SK-N-SH (cell line): ENCODE results near the gene UBE2K. TPM values are rescaled to one million over a fixed set of nuclear protein-coding genes. Genes with fewer than 3 reads are reported as not detected.

ENCODE experiments used
- CTCF ChIA-PET: fragments of 300-600, 350-600 bp; formaldehyde crosslinking; extraction: SDS; loops from one replicate; lab custom pipeline; 2021; lab: Yijun Ruan, JAX
- POLR2A ChIA-PET: fragments of 350-600 bp; sonication (Branson Sonifier 250); formaldehyde crosslinking; extraction: SDS; loops from one replicate; lab custom pipeline; 2020; ENCODE audit warnings: antibody characterized with exemption, inconsistent platforms; lab: Yijun Ruan, JAX
- DNase-seq: peaks from one replicate; pipeline ENCODE4 v3.0.0; 2012
- H2AFZ ChIP-seq: fragments of 200-600 bp; sonication (generic); 2 replicates; pipeline ENCODE4 v1.8.1; 2016; ENCODE audit warnings: antibody characterized with exemption, mild to moderate bottlenecking, low read depth
- H3F3A ChIP-seq: fragments of 200-600 bp; sonication (generic); replicated peaks from 2 replicates; pipeline ENCODE3; 2016; ENCODE audit warnings: antibody characterized with exemption, mild to moderate bottlenecking; ENCODE audit not compliant: insufficient read depth
- H3K27ac ChIP-seq, 2 experiments: fragments of 200-500 bp in 1 of 2; fragments of 200-600 bp in 1 of 2; sonication (Bioruptor generic) in 1 of 2; sonication (generic), shearing (Covaris generic) in 1 of 2; 2 replicates each; pipeline versions ENCODE4 v1.5.1 to v1.6.1; 2014 to 2016; ENCODE audit warnings: low read depth in 2 of 2, inconsistent platforms in 1 of 2, low read length in 1 of 2, mild to moderate bottlenecking in 1 of 2, mixed read lengths in 1 of 2
- H3K27me3 ChIP-seq: fragments of 200-600 bp; sonication (generic), shearing (Covaris generic); 2 replicates; pipeline ENCODE4 v1.6.1; 2016; ENCODE audit warnings: mixed run types; ENCODE audit not compliant: insufficient read depth
- H3K36me3 ChIP-seq, 2 experiments: fragments of 200-500 bp in 1 of 2; fragments of 200-600 bp in 1 of 2; sonication (Bioruptor generic) in 1 of 2; sonication (generic) in 1 of 2; replicated peaks in 1 of 2; 2 replicates each; pipeline versions ENCODE3 to v1.5.1; 2014 to 2016; ENCODE audit warnings: low read length in 1 of 2, mild to moderate bottlenecking in 1 of 2; ENCODE audit not compliant: insufficient read depth in 2 of 2, control insufficient read depth in 1 of 2
- H3K4me1 ChIP-seq, 2 experiments: fragments of 200-500 bp in 1 of 2; fragments of 200-600 bp in 1 of 2; sonication (Bioruptor generic) in 1 of 2; sonication (generic), shearing (Covaris generic) in 1 of 2; 2 replicates each; pipeline versions ENCODE4 v1.5.1 to v1.6.1; 2014 to 2016; ENCODE audit warnings: low read depth in 1 of 2, low read length in 1 of 2, mixed run types in 1 of 2; ENCODE audit not compliant: insufficient read depth in 2 of 2, control insufficient read depth in 1 of 2
- H3K4me2 ChIP-seq: fragments of 200-600 bp; sonication (generic), shearing (Covaris generic); 2 replicates; pipeline ENCODE4 v1.6.1; 2017; ENCODE audit warnings: mixed run types
- H3K4me3 ChIP-seq, 2 experiments: fragments of 200-500 bp in 1 of 2; fragments of 200-600 bp in 1 of 2; sonication (Bioruptor generic) in 1 of 2; sonication (generic), shearing (Covaris generic) in 1 of 2; 2 replicates each; pipeline versions ENCODE4 v1.5.1 to v1.8.1; 2014 to 2016; ENCODE audit warnings: low read depth in 2 of 2, inconsistent platforms in 1 of 2, low read length in 1 of 2, mild to moderate bottlenecking in 1 of 2, mixed read lengths in 1 of 2, moderate library complexity in 1 of 2
- H3K79me2 ChIP-seq: fragments of 200-600 bp; sonication (generic); 2 replicates; pipeline ENCODE4 v1.8.1; 2017; ENCODE audit warnings: mild to moderate bottlenecking; ENCODE audit not compliant: insufficient read depth
- H3K9ac ChIP-seq: fragments of 200-600 bp; sonication (generic); 2 replicates; pipeline ENCODE4 v1.6.1; 2017; ENCODE audit warnings: mixed run types
- H3K9me2 ChIP-seq: fragments of 200-600 bp; sonication (generic); 2 replicates; pipeline ENCODE4 v1.6.1; 2017; ENCODE audit warnings: mixed run types
- H3K9me3 ChIP-seq: fragments of 200-600 bp; sonication (generic); 2 replicates; pipeline ENCODE4 v1.6.1; 2017; ENCODE audit warnings: mixed run types, mild to moderate bottlenecking, moderate library complexity
- H4K20me1 ChIP-seq: fragments of 200-600 bp; sonication (generic); 2 replicates; pipeline ENCODE4 v1.6.1; 2017; ENCODE audit warnings: mild to moderate bottlenecking, mixed run types; ENCODE audit not compliant: insufficient read depth
- GABPA ChIP-seq: IDR thresholded peaks from 2 replicates; pipeline ENCODE4 v1.4.0; 2012; ENCODE audit warnings: low read depth, mild to moderate bottlenecking
- GATA2 ChIP-seq: sonication (generic); formaldehyde crosslinking; IDR thresholded peaks from 2 replicates; pipeline ENCODE4 v1.5.0; 2020; ENCODE audit warnings: mild to moderate bottlenecking, missing genetic modification reagents
- POLR2AphosphoS5 ChIP-seq: IDR thresholded peaks from 2 replicates; pipeline ENCODE4 v1.6.1; 2012; ENCODE audit warnings: low read depth, low read length
- RAD21 ChIP-seq: IDR thresholded peaks from 2 replicates; pipeline ENCODE4 v1.6.1; 2012; ENCODE audit warnings: mild to moderate bottlenecking, low read length
- RFX5 ChIP-seq: IDR thresholded peaks from 2 replicates; pipeline ENCODE4 v1.6.1; 2012; ENCODE audit warnings: mild to moderate bottlenecking, improper control_type of control experiment, low read length
- RXRA ChIP-seq: IDR thresholded peaks from 2 replicates; pipeline ENCODE4 v1.4.0; 2012; ENCODE audit warnings: low read depth, mild to moderate bottlenecking, borderline replicate concordance
- SIN3A ChIP-seq: IDR thresholded peaks from 2 replicates; pipeline ENCODE4 v1.6.1; 2012; ENCODE audit warnings: low read depth, mild to moderate bottlenecking, low read length, moderate library complexity, borderline replicate concordance
- TCF12 ChIP-seq: IDR thresholded peaks from 2 replicates; pipeline ENCODE4 v1.4.0; 2012
- YY1 ChIP-seq: IDR thresholded peaks from 2 replicates; pipeline ENCODE4 v1.4.0; 2012; ENCODE audit warnings: low read depth, mild to moderate bottlenecking
- WGBS: methylation state at CpG from one replicate; pipeline ENCODE4 v1.1.6; 2017; ENCODE audit warnings: low lambda C conversion rate; 5-methylcytosine and 5-hydroxymethylcytosine counted together
- polyA plus RNA-seq, 3 experiments: library from polyadenylated mRNA; depleted of rRNA; stranded (reverse); fragments of >200 nt; gene quantifications; 2 replicates each; pipeline ENCODE4 v1.2.3, GENCODE V29; 2012
- TF ChIP-seq, protein P1 (sequence below): fragments of 150-350 bp; IDR thresholded peaks from 2 replicates; pipeline ENCODE4 v1.6.1; 2017; ENCODE audit warnings: antibody characterized with exemption, low read length, low read depth, borderline replicate concordance
- TF ChIP-seq, protein P2 (sequence below): IDR thresholded peaks from 2 replicates; pipeline ENCODE4 v1.6.1; 2012; ENCODE audit warnings: mild to moderate bottlenecking, low read depth, low read length, moderate library complexity
- TF ChIP-seq, protein P3 (sequence below): IDR thresholded peaks from 2 replicates; pipeline ENCODE4 v1.4.0; 2012; ENCODE audit warnings: low read depth, borderline replicate concordance

Gene UBE2K
- polyA plus RNA-seq, 1 of the 3 experiments (the other 2 are of a cell fraction), result 102 TPM

DNA sequence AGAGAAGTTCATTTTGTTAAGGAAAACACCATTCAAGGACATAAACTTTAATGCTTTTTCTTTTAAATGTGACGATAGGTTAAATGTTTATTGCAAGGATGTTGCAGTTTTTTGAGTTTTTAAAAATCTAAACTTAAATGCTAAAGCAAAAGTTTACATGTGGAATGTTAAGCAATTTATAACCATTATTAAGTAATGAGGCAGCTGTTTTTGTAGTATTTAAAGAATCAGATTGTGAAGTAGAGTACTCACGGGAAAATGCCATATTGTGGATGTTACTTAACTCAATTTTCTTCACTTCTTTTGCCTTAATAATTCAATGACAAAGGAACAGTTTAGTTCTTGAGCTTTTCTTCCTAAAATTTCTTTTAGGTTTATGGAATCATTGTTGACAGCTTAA is 43.5 kb downstream of the UBE2K start:
- peaks cover 93% of the 10 kb centered on the region for H3K79me2 ChIP-seq
- peaks cover 9 to 47% of the 10 kb centered on the region in 2 experiments for H3K36me3 ChIP-seq

DNA sequence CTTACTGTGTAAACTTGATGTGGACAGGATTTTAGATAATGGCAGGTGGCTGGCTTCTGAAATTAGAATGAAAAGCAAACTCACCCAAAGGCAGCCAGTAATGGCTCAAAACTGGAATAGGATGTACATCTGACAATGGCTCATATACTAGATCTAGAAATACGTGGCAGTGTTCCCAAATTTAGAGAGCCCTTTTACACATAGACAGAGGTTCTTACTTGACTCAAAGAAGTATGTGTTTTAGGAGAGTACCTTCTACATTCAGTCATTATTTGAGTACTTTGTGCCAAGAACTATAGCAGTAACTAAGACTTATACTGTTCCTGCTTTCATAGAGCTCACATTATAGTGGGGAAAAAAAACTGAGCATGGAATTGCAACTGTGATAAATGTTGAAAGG is 48.0 kb downstream of the UBE2K start:
- H3K9me3 ChIP-seq, result no peaks in the 10 kb centered on the region; the same call in 1 of the 2 replicates
- no peaks in the 10 kb centered on the region for H3K9me2 ChIP-seq
- H3K4me1 ChIP-seq, result no peaks in the 10 kb centered on the region
- no peak overlapping the region for H3K4me2 ChIP-seq
- peaks cover 13% of the 10 kb centered on the region for H3F3A ChIP-seq
- H3K27me3 ChIP-seq, result no peaks in the 10 kb centered on the region
- H3K4me3 ChIP-seq, result no peak overlapping the region
- H3K27ac ChIP-seq, result no peak overlapping the region
- no peak overlapping the region for H2AFZ ChIP-seq
- ChIA-PET CTCF (interaction anchor here (1.3 kb wide), 1 partner anchor 43 kb away, joined by 3 read pairs; no protein-coding TSS in a partner anchor), POLR2A (no interaction called here)
- H3K9ac ChIP-seq, result no peak overlapping the region
- WGBS, result 96% methylated on average over 1 of the region's 1 CpG
- peaks cover 93% of the 10 kb centered on the region for H3K79me2 ChIP-seq
- no peak for TF ChIP-seq POLR2AphosphoS5
- TF ChIP-seq RXRA, result no peak
- TF ChIP-seq RAD21, result no peak
- TF ChIP-seq, protein P1, sequence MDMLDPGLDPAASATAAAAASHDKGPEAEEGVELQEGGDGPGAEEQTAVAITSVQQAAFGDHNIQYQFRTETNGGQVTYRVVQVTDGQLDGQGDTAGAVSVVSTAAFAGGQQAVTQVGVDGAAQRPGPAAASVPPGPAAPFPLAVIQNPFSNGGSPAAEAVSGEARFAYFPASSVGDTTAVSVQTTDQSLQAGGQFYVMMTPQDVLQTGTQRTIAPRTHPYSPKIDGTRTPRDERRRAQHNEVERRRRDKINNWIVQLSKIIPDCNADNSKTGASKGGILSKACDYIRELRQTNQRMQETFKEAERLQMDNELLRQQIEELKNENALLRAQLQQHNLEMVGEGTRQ, result no peak
- no peak for TF ChIP-seq YY1
- H3K36me3 ChIP-seq, result peaks cover 5 to 53% of the 10 kb centered on the region in 2 experiments
- no peak for DNase-seq
- peaks cover 8% of the 10 kb centered on the region for H4K20me1 ChIP-seq

More for the DNA sequence above, 43.5 kb downstream of the UBE2K start:
- Histone ChIP-seq H3K27ac (no peak overlapping the region), H3K9me3 (no peaks in the 10 kb centered on the region; the same call in 1 of the 2 replicates), H3K27me3 (no peaks in the 10 kb centered on the region), H3K9ac (no peak overlapping the region), H3K4me3 (no peak overlapping the region), H3K4me2 (no peak overlapping the region), H3F3A (peaks cover 27% of the 10 kb centered on the region), H3K9me2 (no peaks in the 10 kb centered on the region), H3K4me1 (no peaks in the 10 kb centered on the region), H2AFZ (no peak overlapping the region), H4K20me1 (peaks cover 25% of the 10 kb centered on the region)
- ChIA-PET POLR2A (no interaction called here), CTCF (no interaction called here)
- WGBS, result 88% methylated on average over 2 of the region's 2 CpGs
- TF ChIP-seq GABPA (no peak), TCF12 (no peak), SIN3A (no peak), GATA2 (no peak), RFX5 (no peak), RAD21 (no peak)
- TF ChIP-seq, protein P2, sequence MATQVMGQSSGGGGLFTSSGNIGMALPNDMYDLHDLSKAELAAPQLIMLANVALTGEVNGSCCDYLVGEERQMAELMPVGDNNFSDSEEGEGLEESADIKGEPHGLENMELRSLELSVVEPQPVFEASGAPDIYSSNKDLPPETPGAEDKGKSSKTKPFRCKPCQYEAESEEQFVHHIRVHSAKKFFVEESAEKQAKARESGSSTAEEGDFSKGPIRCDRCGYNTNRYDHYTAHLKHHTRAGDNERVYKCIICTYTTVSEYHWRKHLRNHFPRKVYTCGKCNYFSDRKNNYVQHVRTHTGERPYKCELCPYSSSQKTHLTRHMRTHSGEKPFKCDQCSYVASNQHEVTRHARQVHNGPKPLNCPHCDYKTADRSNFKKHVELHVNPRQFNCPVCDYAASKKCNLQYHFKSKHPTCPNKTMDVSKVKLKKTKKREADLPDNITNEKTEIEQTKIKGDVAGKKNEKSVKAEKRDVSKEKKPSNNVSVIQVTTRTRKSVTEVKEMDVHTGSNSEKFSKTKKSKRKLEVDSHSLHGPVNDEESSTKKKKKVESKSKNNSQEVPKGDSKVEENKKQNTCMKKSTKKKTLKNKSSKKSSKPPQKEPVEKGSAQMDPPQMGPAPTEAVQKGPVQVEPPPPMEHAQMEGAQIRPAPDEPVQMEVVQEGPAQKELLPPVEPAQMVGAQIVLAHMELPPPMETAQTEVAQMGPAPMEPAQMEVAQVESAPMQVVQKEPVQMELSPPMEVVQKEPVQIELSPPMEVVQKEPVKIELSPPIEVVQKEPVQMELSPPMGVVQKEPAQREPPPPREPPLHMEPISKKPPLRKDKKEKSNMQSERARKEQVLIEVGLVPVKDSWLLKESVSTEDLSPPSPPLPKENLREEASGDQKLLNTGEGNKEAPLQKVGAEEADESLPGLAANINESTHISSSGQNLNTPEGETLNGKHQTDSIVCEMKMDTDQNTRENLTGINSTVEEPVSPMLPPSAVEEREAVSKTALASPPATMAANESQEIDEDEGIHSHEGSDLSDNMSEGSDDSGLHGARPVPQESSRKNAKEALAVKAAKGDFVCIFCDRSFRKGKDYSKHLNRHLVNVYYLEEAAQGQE, result no peak
- TF ChIP-seq, protein P3, sequence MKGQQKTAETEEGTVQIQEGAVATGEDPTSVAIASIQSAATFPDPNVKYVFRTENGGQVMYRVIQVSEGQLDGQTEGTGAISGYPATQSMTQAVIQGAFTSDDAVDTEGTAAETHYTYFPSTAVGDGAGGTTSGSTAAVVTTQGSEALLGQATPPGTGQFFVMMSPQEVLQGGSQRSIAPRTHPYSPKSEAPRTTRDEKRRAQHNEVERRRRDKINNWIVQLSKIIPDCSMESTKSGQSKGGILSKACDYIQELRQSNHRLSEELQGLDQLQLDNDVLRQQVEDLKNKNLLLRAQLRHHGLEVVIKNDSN, result no peak
- DNase-seq, result no peak
